ENCODE measurements around the gene PLVAP. TPM values are rescaled to one million over a fixed set of nuclear protein-coding genes. Genes with fewer than 3 reads are reported as not detected.
A peak's percentile ranks its signal among the peaks of the same experiment; 100 is the strongest.

The PLVAP gene
- total RNA-seq, 1 experiment from 2014 or later = not detected

DNA sequence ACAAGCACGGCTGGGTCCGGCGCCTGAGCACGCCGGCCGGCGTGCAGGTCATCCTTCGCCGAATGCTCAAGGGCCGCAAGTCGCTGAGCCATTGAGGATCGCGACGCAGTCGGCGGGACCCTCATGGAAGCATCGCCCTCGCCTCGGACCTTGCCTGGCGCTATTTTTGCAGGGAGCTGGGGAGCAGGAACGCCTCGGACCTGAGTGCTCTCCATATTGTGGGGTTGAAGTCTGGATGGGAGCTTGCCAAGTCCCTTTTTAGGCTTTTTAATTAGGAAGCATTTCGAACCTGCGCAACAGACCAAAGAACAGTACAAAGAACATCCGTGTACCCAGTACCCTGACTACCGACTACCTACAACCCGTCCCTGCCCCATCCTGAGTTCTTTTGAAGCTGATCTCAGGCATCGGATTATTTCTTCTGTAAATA, 70.8 kb downstream of the PLVAP start:
- Mint-ChIP-seq H3K36me3 (ENCODE audit: insufficient read depth, unreplicated experiment) (peaks cover 43% of the 10 kb centered on the region), H3K27me3 (ENCODE audit: insufficient read depth, unreplicated experiment) (no peaks in the 10 kb centered on the region), H3K4me3 (ENCODE audit: unreplicated experiment) (peak overlapping the region; percentile 78), H3K9me3 (ENCODE audit: unreplicated experiment) (no peaks in the 10 kb centered on the region), H3K4me1 (ENCODE audit: low read depth, unreplicated experiment) (peaks cover 10% of the 10 kb centered on the region), H3K27ac (ENCODE audit: unreplicated experiment) (peak overlapping the region; percentile 74)
- TSS peak; percentile 15 for BruUV-seq (replicated peaks)
- intact Hi-C loops (cut with micrococcal nuclease; ENCODE audit: unreplicated experiment) = no loop called here
- H3K9me3 ChIP-seq = no peaks in the 10 kb centered on the region
- peak overlapping the region; percentile 56 for H3K4me3 ChIP-seq (ENCODE audit: low read depth, low read length)
- ChIA-PET CTCF (interaction anchor here (1.4 to 2.8 kb wide), 2 partner anchors 13 to 20 kb away, joined by 7 to 44 read pairs; no protein-coding TSS in a partner anchor), POLR2A (no interaction called here)
- no peak for DNase-seq
- H3K36me3 ChIP-seq (ENCODE audit: control insufficient read depth, insufficient read depth, low read length) = no peaks in the 10 kb centered on the region
- H3K4me1 ChIP-seq = peaks cover 22% of the 10 kb centered on the region
- TF ChIP-seq, protein P1, sequence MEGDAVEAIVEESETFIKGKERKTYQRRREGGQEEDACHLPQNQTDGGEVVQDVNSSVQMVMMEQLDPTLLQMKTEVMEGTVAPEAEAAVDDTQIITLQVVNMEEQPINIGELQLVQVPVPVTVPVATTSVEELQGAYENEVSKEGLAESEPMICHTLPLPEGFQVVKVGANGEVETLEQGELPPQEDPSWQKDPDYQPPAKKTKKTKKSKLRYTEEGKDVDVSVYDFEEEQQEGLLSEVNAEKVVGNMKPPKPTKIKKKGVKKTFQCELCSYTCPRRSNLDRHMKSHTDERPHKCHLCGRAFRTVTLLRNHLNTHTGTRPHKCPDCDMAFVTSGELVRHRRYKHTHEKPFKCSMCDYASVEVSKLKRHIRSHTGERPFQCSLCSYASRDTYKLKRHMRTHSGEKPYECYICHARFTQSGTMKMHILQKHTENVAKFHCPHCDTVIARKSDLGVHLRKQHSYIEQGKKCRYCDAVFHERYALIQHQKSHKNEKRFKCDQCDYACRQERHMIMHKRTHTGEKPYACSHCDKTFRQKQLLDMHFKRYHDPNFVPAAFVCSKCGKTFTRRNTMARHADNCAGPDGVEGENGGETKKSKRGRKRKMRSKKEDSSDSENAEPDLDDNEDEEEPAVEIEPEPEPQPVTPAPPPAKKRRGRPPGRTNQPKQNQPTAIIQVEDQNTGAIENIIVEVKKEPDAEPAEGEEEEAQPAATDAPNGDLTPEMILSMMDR (IDR thresholded peaks at IDR 0.05; ENCODE audit: insufficient read depth in 1 of 2, low read depth in 1 of 2, low read length in 1 of 2, severe bottlenecking in 1 of 2, unreplicated experiment in 1 of 2) = no peak
- H3K27me3 ChIP-seq (replicated peaks; ENCODE audit: control insufficient read depth, insufficient read depth, low read length) = no peaks in the 10 kb centered on the region

DNA sequence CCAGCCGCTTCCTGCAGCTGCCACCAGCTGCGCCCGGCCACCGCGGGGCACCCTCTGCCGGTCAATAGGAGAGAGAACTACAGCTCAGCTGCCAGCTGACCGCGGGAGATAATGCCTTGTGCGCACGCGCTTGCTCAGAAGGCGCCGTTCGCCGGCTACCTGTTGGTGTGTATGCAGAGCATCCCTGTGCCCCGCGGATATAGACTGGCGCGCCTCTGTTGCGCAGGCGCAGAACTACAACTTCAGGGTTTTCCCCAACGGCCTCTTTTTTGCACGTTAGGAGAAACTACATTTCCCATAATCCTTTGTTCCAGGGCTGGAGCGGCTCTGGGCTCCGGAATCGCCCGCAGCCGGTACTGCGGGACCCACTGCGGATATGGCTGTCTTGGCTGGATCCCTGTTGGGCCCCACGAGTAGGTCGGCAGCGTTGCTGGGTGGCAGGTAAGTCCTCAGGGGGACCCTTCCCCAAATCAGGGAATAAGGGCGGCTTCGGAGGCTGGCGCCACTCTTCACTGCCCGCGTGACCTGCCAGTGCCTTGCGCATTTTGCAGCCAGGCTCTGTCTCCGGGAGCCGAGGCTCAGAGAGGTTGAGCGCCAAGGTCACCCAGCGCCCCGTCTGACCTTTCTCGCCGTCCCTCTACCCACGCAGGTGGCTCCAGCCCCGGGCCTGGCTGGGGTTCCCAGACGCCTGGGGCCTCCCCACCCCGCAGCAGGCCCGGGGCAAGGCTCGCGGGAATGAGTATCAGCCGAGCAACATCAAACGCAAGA, 71.4 kb downstream of the PLVAP start, which contains the start of gene MRPL34:
Gene MRPL34 (plus strand): TSS at position 356 of the 768 bp plus-strand sequence. CDS start 21 bp downstream, at position 377.
- CTCF ChIA-PET = interaction anchor here (0.6 to 2.8 kb wide), 16 partner anchors 10 to 1195 kb away, joined by 3 to 44 read pairs (median 6); partner anchors contain the start of gene BABAM1
- peak; percentile 98 to 99 for DNase-seq
- H3K27me3 ChIP-seq (replicated peaks; ENCODE audit: control insufficient read depth, insufficient read depth, low read length) = no peaks in the 10 kb centered on the region
- H3K36me3 ChIP-seq (ENCODE audit: control insufficient read depth, insufficient read depth, low read length) = no peaks in the 10 kb centered on the region
- Mint-ChIP-seq H3K27ac (ENCODE audit: unreplicated experiment) (peak within 1 kb of the TSS; percentile 74), H3K27me3 (ENCODE audit: insufficient read depth, unreplicated experiment) (no peaks in the 10 kb centered on the region), H3K36me3 (ENCODE audit: insufficient read depth, unreplicated experiment) (peaks cover 42% of the 10 kb centered on the region), H3K4me3 (ENCODE audit: unreplicated experiment) (peak within 1 kb of the TSS; percentile 78), H3K4me1 (ENCODE audit: low read depth, unreplicated experiment) (peaks cover 8% of the 10 kb centered on the region), H3K9me3 (ENCODE audit: unreplicated experiment) (no peaks in the 10 kb centered on the region)
- POLR2A ChIA-PET = interaction anchor here (0.6 to 1.3 kb wide), 3 partner anchors 13 to 90 kb away, joined by 4 to 12 read pairs (median 5); partner anchors contain the start of gene USE1
- intact Hi-C loops (cut with micrococcal nuclease; ENCODE audit: unreplicated experiment) = loop anchor here (1.0 kb wide), 1 partner anchor 13 kb away; no protein-coding TSS in a partner anchor
- TF ChIP-seq, protein P1 (IDR thresholded peaks at IDR 0.05; ENCODE audit: insufficient read depth in 1 of 2, low read depth in 1 of 2, low read length in 1 of 2, severe bottlenecking in 1 of 2, unreplicated experiment in 1 of 2) = peak; percentile 82 to 86
- H3K9me3 ChIP-seq = no peaks in the 10 kb centered on the region
- H3K4me1 ChIP-seq = peaks cover 21% of the 10 kb centered on the region
- H3K4me3 ChIP-seq (ENCODE audit: low read depth, low read length) = peak within 1 kb of the TSS; percentile 56
- BruUV-seq (replicated peaks) = no TSS peak

DNA sequence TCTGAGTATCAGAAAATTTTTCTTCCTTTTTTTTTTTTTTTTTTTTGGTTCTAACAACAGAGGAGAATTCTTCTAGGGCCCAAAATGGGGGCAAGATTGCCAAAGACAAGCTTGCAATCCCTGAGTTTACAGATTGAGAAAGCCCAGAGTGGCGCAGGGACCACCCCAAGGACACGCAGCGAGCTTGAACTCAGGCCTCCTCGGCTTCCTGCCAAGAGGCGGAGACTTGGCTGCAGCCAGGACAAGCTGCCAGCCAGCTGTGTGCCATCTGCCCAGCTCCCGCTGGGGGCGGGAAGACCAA, 72.0 kb downstream of the PLVAP start:
- H3K27ac Mint-ChIP-seq (ENCODE audit: unreplicated experiment) = no peak overlapping the region
- TF ChIP-seq, protein P1 (IDR thresholded peaks at IDR 0.05; ENCODE audit: insufficient read depth in 1 of 2, low read depth in 1 of 2, low read length in 1 of 2, severe bottlenecking in 1 of 2, unreplicated experiment in 1 of 2) = no peak
- H3K9me3 Mint-ChIP-seq (ENCODE audit: unreplicated experiment) = no peaks in the 10 kb centered on the region
- H3K4me3 Mint-ChIP-seq (ENCODE audit: unreplicated experiment) = peak overlapping the region; percentile 78
- CTCF ChIA-PET = interaction anchor here (0.6 to 2.8 kb wide), 16 partner anchors 9 to 1194 kb away, joined by 3 to 44 read pairs (median 6); partner anchors contain the start of gene BABAM1
- peaks cover 42% of the 10 kb centered on the region for H3K36me3 Mint-ChIP-seq (ENCODE audit: insufficient read depth, unreplicated experiment)
- DNase-seq = no peak
- H3K4me1 ChIP-seq = peaks cover 16% of the 10 kb centered on the region
- H3K27me3 Mint-ChIP-seq (ENCODE audit: insufficient read depth, unreplicated experiment) = no peaks in the 10 kb centered on the region
- H3K4me1 Mint-ChIP-seq (ENCODE audit: low read depth, unreplicated experiment) = peaks cover 8% of the 10 kb centered on the region
- H3K9me3 ChIP-seq = no peaks in the 10 kb centered on the region
- intact Hi-C loops (cut with micrococcal nuclease; ENCODE audit: unreplicated experiment) = loop anchor here (1.0 kb wide), 1 partner anchor 13 kb away; no protein-coding TSS in a partner anchor
- BruUV-seq (replicated peaks) = no TSS peak
- POLR2A ChIA-PET = interaction anchor here (0.6 to 1.3 kb wide), 3 partner anchors 12 to 90 kb away, joined by 4 to 12 read pairs (median 5); partner anchors contain the start of gene USE1
- no peaks in the 10 kb centered on the region for H3K27me3 ChIP-seq (replicated peaks; ENCODE audit: control insufficient read depth, insufficient read depth, low read length)
- 0 out of 2 replicates have a peak overlapping the region, but pooled peaks have one; percentile 0 for H3K4me3 ChIP-seq (ENCODE audit: low read depth, low read length)
- no peaks in the 10 kb centered on the region for H3K36me3 ChIP-seq (ENCODE audit: control insufficient read depth, insufficient read depth, low read length)

All from Caco-2 (cell line).